Adrenal gland (tissue), 5 donors: Measurements from ENCODE around the gene HPS4.
"Not testable (repeated sequence)": the region's sequence is repeated elsewhere in the genome, so short reads cannot be mapped to it uniquely, and the experiment has no call there.

Source experiments
- CTCF ChIP-seq, 6 experiments: fragments of 450-650 bp in 4 of 6; fragments of 200-600 bp in 2 of 6; sonication (generic) in 1 of 6; IDR thresholded peaks; 1 replicate in 5 of 6; 2 replicates in 1 of 6; pipeline versions ENCODE4 v1.5.1 to v1.8.0; 2016 to 2021; ENCODE audit warnings: antibody characterized with exemption in 6 of 6, mild to moderate bottlenecking in 2 of 6, moderate library complexity in 1 of 6
- POLR2A ChIP-seq, 2 donors: fragments of 450-650 bp; IDR thresholded peaks; one replicate each; pipeline ENCODE4 v1.6.1; 2017; ENCODE audit warnings: antibody characterized with exemption in 2 of 2, mild to moderate bottlenecking in 2 of 2, moderate library complexity in 1 of 2
- donor health status: DM: no; HTN: no; CAD: no.

- TF ChIP-seq CTCF, POLR2A (IDR thresholded peaks at IDR 0.05): not testable (repeated sequence)
These were observed 74.9 kb downstream of the HPS4 start for GRCh38 chr22:26408562-26409220.
